WTC11 (cell line): ENCODE results near the gene CPLANE1.

Source experiments
- ESRRA ChIP-seq: sonication (generic); formaldehyde crosslinking; IDR thresholded peaks from 2 replicates; pipeline ENCODE4 v1.8.1; 2022; ENCODE audit warnings: mild to moderate bottlenecking, missing genetic modification reagents, borderline replicate concordance
- NR3C1 ChIP-seq: sonication (generic); formaldehyde crosslinking; conservative IDR thresholded peaks from 2 replicates; pipeline ENCODE4 v1.8.1; 2023; ENCODE audit warnings: low read depth, mild to moderate bottlenecking, missing genetic modification reagents
- SMAD3 ChIP-seq: sonication (generic); formaldehyde crosslinking; IDR thresholded peaks from 2 replicates; pipeline ENCODE4 v1.8.0; 2022; ENCODE audit warnings: missing genetic modification reagents, mild to moderate bottlenecking, borderline replicate concordance
- ZNF671 ChIP-seq: fragments of 250-450 bp; sonication (Bioruptor Pico); IDR thresholded peaks from 2 replicates; pipeline ENCODE4 v1.8.0; 2021; ENCODE audit warnings: mild to moderate bottlenecking
- TF ChIP-seq, protein P1 (sequence below): fragments of 200-600 bp; IDR thresholded peaks from 2 replicates; pipeline ENCODE4 v1.8.0; 2022; ENCODE audit warnings: antibody characterized with exemption
- TF ChIP-seq, protein P2 (sequence below): sonication (generic); formaldehyde crosslinking; IDR thresholded peaks from 2 replicates; pipeline ENCODE4 v1.8.1; 2022; ENCODE audit warnings: mild to moderate bottlenecking, missing genetic modification reagents, moderate library complexity, borderline replicate concordance
- TF ChIP-seq, protein P3 (sequence below): sonication (generic); formaldehyde crosslinking; conservative IDR thresholded peaks from 2 replicates; pipeline ENCODE4 v1.8.1; 2022; ENCODE audit warnings: mild to moderate bottlenecking, missing genetic modification reagents
- TF ChIP-seq, protein P4 (sequence below): fragments of 250-450 bp; sonication (Bioruptor Pico); IDR thresholded peaks from 2 replicates; pipeline ENCODE4 v1.9.0; 2021; ENCODE audit warnings: mild to moderate bottlenecking
- TF ChIP-seq, protein P5 (sequence below): sonication (generic); formaldehyde crosslinking; IDR thresholded peaks from 2 replicates; pipeline ENCODE4 v1.8.1; 2023; ENCODE audit warnings: mild to moderate bottlenecking, missing genetic modification reagents, borderline replicate concordance
- TF ChIP-seq, protein P6 (sequence below): fragments of 250-450 bp; sonication (Bioruptor Pico); IDR thresholded peaks from 2 replicates; pipeline ENCODE4 v1.9.0; 2021; ENCODE audit warnings: mild to moderate bottlenecking, borderline replicate concordance

DNA sequence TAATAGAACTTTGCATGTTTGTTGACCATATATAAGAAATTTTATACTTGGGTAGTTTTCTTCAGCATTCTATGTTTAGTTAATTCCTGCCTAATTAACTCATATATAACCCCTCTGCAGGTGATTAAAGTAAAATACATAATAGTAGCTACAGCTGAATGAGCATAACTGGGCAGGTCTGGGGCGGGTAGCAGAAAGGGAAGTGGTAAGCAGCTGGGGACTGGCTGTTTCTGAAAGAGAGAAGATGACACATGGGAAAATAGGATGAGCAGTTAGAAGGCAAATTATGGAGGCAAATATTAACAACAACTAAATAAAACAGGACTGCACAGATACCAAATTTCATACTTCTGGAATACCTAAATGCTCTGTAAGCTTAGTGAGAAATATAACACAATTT, 128.1 kb downstream of the CPLANE1 start:
- TF ChIP-seq, protein P1, sequence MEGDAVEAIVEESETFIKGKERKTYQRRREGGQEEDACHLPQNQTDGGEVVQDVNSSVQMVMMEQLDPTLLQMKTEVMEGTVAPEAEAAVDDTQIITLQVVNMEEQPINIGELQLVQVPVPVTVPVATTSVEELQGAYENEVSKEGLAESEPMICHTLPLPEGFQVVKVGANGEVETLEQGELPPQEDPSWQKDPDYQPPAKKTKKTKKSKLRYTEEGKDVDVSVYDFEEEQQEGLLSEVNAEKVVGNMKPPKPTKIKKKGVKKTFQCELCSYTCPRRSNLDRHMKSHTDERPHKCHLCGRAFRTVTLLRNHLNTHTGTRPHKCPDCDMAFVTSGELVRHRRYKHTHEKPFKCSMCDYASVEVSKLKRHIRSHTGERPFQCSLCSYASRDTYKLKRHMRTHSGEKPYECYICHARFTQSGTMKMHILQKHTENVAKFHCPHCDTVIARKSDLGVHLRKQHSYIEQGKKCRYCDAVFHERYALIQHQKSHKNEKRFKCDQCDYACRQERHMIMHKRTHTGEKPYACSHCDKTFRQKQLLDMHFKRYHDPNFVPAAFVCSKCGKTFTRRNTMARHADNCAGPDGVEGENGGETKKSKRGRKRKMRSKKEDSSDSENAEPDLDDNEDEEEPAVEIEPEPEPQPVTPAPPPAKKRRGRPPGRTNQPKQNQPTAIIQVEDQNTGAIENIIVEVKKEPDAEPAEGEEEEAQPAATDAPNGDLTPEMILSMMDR, result no peak
- TF ChIP-seq, protein P2, sequence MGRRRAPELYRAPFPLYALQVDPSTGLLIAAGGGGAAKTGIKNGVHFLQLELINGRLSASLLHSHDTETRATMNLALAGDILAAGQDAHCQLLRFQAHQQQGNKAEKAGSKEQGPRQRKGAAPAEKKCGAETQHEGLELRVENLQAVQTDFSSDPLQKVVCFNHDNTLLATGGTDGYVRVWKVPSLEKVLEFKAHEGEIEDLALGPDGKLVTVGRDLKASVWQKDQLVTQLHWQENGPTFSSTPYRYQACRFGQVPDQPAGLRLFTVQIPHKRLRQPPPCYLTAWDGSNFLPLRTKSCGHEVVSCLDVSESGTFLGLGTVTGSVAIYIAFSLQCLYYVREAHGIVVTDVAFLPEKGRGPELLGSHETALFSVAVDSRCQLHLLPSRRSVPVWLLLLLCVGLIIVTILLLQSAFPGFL (CRISPR knock-in tag), result no peak
- TF ChIP-seq, protein P3, sequence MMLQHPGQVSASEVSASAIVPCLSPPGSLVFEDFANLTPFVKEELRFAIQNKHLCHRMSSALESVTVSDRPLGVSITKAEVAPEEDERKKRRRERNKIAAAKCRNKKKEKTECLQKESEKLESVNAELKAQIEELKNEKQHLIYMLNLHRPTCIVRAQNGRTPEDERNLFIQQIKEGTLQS, result no peak
- TF ChIP-seq, protein P4, sequence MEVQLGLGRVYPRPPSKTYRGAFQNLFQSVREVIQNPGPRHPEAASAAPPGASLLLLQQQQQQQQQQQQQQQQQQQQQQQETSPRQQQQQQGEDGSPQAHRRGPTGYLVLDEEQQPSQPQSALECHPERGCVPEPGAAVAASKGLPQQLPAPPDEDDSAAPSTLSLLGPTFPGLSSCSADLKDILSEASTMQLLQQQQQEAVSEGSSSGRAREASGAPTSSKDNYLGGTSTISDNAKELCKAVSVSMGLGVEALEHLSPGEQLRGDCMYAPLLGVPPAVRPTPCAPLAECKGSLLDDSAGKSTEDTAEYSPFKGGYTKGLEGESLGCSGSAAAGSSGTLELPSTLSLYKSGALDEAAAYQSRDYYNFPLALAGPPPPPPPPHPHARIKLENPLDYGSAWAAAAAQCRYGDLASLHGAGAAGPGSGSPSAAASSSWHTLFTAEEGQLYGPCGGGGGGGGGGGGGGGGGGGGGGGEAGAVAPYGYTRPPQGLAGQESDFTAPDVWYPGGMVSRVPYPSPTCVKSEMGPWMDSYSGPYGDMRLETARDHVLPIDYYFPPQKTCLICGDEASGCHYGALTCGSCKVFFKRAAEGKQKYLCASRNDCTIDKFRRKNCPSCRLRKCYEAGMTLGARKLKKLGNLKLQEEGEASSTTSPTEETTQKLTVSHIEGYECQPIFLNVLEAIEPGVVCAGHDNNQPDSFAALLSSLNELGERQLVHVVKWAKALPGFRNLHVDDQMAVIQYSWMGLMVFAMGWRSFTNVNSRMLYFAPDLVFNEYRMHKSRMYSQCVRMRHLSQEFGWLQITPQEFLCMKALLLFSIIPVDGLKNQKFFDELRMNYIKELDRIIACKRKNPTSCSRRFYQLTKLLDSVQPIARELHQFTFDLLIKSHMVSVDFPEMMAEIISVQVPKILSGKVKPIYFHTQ (CRISPR knock-in tag), result no peak
- no peak for TF ChIP-seq SMAD3 (CRISPR knock-in tag)
- TF ChIP-seq ZNF671 (CRISPR knock-in tag), result no peak
- TF ChIP-seq ESRRA (CRISPR knock-in tag), result no peak
- TF ChIP-seq, protein P5, sequence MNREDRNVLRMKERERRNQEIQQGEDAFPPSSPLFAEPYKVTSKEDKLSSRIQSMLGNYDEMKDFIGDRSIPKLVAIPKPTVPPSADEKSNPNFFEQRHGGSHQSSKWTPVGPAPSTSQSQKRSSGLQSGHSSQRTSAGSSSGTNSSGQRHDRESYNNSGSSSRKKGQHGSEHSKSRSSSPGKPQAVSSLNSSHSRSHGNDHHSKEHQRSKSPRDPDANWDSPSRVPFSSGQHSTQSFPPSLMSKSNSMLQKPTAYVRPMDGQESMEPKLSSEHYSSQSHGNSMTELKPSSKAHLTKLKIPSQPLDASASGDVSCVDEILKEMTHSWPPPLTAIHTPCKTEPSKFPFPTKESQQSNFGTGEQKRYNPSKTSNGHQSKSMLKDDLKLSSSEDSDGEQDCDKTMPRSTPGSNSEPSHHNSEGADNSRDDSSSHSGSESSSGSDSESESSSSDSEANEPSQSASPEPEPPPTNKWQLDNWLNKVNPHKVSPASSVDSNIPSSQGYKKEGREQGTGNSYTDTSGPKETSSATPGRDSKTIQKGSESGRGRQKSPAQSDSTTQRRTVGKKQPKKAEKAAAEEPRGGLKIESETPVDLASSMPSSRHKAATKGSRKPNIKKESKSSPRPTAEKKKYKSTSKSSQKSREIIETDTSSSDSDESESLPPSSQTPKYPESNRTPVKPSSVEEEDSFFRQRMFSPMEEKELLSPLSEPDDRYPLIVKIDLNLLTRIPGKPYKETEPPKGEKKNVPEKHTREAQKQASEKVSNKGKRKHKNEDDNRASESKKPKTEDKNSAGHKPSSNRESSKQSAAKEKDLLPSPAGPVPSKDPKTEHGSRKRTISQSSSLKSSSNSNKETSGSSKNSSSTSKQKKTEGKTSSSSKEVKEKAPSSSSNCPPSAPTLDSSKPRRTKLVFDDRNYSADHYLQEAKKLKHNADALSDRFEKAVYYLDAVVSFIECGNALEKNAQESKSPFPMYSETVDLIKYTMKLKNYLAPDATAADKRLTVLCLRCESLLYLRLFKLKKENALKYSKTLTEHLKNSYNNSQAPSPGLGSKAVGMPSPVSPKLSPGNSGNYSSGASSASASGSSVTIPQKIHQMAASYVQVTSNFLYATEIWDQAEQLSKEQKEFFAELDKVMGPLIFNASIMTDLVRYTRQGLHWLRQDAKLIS (CRISPR knock-in tag), result no peak
- no peak for TF ChIP-seq NR3C1 (CRISPR knock-in tag)
- TF ChIP-seq, protein P6, sequence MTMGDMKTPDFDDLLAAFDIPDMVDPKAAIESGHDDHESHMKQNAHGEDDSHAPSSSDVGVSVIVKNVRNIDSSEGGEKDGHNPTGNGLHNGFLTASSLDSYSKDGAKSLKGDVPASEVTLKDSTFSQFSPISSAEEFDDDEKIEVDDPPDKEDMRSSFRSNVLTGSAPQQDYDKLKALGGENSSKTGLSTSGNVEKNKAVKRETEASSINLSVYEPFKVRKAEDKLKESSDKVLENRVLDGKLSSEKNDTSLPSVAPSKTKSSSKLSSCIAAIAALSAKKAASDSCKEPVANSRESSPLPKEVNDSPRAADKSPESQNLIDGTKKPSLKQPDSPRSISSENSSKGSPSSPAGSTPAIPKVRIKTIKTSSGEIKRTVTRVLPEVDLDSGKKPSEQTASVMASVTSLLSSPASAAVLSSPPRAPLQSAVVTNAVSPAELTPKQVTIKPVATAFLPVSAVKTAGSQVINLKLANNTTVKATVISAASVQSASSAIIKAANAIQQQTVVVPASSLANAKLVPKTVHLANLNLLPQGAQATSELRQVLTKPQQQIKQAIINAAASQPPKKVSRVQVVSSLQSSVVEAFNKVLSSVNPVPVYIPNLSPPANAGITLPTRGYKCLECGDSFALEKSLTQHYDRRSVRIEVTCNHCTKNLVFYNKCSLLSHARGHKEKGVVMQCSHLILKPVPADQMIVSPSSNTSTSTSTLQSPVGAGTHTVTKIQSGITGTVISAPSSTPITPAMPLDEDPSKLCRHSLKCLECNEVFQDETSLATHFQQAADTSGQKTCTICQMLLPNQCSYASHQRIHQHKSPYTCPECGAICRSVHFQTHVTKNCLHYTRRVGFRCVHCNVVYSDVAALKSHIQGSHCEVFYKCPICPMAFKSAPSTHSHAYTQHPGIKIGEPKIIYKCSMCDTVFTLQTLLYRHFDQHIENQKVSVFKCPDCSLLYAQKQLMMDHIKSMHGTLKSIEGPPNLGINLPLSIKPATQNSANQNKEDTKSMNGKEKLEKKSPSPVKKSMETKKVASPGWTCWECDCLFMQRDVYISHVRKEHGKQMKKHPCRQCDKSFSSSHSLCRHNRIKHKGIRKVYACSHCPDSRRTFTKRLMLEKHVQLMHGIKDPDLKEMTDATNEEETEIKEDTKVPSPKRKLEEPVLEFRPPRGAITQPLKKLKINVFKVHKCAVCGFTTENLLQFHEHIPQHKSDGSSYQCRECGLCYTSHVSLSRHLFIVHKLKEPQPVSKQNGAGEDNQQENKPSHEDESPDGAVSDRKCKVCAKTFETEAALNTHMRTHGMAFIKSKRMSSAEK, result no peak
